Measurements from ENCODE around the gene SLC44A5.

- TF ChIP-seq POLR2A (IDR thresholded peaks at IDR 0.05) (no peak), CTCF (IDR thresholded peaks at IDR 0.05) (no peak)
Measured at GRCh38 chr1:75539230-75540116, 71.4 kb downstream of the SLC44A5 start.
